NCI-H2196 treated with DMSO at 0.1 percent for 48 hours (cell line): Measurements from ENCODE around the gene GRAMD2B.
A peak's percentile ranks its signal among the peaks of the same experiment; 100 is the strongest.
"Not testable (repeated sequence)": the region's sequence is repeated elsewhere in the genome, so short reads cannot be mapped to it uniquely, and the experiment has no call there.

Source experiments
- DNase-seq: peaks from one replicate; lab custom pipeline; 2025; ENCODE audit not compliant: unreplicated experiment; lab: John Stamatoyannopoulos, UW

The GRAMD2B gene

DNA sequence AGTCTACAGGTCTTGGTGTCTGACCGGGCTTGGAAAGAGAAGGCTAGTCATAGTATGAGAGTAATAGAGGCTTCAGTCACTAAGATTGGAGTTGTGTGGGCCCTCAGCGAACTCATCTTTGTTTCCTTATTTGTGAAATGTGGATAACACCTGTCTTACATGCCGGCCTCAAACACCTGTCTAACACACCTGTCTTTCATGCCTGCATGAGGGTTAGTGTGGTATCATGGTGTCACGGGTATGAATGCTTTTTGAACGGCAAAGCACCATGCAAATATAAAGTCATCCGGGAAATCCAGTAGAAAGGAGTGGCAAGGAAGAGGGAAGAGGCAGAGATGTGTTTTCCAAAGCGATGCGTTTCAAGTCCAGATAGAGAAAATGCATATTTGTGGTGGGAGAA, 25.5 kb downstream of the GRAMD2B start:
- no peak for DNase-seq

DNA sequence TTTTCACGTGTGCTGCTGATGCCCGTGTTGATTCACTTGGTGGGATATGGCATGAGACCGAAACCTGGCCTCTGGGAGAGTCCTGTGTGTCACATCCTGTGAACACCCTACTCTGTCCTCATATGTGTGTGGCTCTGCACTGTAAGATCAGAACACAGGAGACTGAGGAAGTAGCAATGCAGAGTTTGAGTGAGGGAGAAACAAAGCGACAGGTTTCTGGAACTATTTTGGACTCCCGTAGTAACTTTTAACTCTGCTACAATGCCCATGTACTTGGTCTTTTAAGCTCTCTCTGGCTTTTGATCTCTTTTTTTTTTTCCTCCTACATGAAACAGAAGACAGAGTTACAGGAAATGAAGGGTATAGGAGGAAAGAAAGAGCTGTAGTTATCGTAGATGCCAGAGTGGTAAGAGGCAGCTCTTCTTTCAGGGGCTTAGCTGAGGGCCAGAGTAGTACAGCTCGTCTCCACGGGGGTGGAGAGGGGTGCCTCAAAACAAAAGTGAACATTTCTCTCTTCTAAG, 26.6 kb downstream of the GRAMD2B start:
- DNase-seq = no peak

DNA sequence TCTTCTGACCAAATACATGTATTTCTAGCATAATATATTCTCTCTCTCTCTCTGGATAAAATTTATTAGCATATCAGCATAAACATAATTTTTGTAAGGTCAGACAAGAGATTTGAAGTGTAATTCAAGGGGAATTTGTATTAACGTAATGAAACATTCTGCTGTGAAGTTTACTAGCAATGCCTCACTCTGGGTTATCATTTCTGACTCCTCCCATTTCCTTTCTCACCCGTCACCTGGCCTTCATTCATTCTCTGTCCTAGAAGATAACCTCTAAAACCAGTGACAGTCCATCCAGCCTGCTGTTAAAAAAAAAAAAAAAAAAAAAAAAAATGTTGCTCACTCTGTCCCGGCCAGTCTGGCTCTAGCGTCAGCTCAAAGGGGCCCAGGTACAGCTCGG, 27.1 kb downstream of the GRAMD2B start:
- DNase-seq = no peak

DNA sequence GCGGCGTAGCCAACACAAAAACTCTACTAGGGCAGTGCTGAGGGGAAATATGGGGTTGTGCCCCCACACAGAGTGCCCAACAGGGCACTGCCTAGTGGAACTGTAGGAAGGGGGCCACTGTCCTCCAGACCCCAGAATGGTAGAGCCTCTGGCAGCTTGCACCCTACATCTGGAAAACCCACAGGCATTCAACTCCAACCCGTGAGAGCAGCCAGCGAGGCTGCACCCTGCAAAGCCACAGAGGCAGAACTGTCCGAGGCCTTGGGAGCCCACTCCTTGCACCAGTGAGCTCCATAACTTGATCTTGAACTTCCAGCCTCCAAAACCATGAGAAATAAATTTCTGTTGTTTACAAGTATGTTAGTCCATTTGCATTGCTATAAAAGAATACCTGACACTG, 27.7 kb downstream of the GRAMD2B start:
- DNase-seq = no peak

DNA sequence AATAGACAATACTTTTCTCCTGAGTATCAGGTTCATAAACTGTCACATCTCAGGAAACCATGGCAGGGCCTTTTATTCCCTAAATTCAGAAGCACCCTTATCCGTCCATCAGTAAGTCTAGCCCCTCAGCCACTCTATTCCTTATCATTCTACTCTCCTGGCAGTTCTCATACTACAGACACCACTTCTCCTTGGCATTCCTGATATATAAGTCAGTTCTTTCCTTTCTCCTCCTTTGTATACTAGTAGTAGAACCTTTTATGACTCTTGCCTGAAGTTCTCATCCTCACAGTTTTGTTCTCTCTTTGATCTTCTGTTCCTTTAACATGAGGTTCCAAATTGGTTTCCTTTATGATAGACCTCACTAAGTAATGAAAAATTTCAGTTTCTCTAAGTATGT, 29.3 kb downstream of the GRAMD2B start:
- DNase-seq = no peak

DNA sequence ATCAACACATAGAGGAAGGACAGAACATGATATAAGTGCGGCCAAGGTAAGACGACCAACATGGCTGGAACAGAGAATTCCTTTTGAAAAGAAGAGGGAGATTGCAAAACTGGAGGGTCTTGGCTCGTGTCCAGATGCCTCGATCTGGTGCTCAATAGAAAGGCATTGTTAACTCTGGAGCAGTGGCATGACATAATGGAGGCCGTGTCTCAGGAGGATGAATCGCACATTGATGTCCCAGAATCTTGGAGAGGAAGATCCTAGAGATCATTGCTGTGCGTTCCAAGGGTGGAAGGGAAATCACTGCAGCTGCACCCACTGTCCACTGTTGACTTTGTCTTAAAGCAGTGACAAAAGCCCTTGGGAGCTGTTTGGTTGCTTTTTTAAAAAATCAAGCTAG, 30.9 kb downstream of the GRAMD2B start:
- no peak for DNase-seq

DNA sequence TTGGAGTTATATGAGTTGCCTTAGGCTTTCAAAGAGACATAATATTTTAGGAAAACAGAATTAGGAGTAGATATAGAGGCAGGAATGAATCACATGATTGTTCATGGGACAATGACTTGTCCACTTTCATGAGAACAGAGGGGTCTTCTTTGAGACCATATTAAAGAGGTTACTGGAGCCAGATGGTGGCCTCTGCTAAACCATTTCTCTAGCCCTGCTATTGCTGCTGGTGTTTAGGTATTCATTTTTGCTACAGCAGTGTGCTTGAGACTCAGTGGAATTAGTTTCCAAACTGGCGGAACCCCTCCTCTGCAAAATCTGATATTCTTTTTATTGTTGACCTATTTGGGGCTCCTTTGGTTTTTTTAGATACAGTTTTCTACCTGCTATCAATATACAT, 31.3 kb downstream of the GRAMD2B start:
- no peak for DNase-seq

DNA sequence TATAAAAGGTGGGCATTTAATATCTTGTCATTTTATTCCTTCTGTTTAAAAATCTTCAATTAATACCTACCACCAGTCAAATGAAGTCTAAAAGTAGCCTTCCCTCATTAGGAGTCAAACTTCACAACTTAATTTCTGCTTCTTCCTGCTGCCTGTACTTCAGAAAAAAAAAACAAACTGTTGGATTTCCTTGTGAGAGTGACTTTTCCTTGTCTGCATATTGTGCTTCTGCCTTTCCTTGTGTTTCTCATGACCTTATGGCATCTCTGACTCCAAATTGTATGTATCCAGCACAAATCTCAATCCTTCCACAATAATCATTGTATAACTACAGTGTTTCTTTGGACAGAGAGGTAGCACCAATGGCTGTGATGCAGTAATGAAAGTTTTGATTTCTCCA, 32.1 kb downstream of the GRAMD2B start:
- no peak for DNase-seq

DNA sequence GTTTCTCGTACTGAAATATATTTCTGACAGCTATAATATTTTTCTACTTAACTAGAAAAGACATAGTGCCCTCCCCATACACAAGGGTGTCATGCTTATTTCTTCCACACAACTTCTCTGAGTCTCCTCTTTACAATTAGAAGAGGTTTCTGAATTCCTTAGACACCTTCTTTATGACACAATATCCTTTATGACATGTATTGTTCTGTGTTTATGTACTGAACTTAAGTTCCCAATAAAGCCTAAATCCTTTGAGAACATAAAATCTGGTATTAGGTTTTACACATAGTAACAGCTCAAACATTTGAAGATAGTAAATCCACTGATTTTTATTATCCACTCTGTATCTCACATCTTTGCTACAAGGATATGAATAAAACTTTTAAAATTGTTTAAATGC, 32.5 kb downstream of the GRAMD2B start:
- DNase-seq = no peak

DNA sequence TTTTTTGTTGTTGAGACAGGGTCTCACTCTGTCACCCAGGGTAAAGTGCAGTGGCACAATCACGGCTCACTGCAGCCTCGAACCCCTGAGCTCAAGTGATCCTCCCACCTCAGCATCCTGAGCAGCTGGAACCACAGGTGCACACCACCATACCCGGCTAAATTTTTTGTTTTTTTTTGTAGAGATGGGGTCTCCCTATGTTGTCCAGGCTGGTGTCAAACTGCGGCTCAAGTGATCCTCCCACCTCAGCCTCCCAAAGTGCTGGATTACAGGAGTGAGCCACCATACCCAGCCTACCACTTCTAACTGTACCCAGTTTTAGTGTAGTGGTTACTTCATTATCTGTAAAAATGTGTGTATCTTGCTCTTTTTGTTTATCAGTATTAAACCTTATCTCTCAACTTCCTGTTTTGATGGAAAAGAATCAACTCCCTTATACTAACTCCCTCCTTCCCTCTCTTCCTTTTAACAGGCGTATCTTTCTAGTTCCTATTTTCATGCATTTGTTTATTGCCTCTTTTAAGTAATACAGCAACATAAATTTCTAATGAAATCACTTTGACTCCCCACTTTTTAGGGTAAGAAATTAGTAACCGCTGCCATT, 33.1 kb downstream of the GRAMD2B start:
- no peak for DNase-seq

DNA sequence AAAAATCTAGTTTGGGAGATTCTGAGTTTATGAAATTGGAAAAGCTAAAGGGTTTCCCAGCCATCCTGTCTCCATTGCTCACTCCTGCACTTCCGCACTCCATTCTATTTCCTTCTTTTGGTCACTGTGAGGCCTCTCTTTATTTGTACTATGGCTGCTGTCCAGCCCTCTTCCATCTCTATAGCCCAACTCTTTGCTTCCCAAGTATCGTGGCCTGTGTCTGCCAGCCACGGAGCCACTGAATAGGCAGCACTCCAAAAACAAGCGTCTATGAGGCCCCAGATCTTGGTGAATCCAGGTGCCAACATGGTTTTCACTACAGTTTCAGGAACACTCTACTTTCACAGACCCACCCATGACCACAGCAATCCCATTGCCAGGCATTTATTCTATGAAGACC, 37.2 kb downstream of the GRAMD2B start:
- no peak for DNase-seq

DNA sequence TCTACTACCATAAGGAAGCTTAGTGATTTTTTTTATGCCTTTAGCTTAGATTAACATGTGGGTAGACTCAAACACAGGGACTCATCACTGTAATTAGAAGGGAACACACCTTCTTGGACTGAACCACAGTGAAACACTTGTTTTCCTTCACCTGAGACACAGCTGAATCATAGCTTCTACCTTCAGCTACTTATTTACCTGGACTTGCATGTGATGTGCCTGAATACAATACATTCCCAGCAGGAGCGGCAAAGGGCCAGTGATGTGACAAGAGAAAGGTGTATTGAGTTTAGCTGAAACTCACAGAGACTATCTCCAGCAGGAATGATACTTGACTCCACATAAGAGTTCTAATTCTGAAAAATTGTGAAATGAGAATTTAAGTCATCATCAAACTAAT, 37.8 kb downstream of the GRAMD2B start:
- no peak for DNase-seq

DNA sequence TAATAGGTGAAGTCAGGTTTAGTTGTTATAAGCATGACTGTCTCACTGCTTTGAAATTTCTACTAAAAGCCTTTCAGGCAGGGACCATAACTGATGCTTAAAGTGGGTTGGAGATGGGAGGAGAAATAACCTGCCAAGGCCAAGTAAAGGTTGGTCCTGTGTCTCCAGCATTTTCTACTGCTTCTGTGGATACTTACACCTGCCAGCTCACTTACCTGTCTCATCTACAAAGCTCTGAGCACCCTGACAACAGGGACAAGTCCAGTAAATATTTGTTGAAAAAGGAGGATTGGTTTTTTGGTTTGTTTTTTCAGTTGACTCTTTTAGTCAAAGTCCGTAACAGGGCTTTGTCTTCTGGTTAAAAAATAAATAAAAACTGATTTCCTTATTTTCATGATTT, 38.6 kb downstream of the GRAMD2B start:
- DNase-seq = no peak

DNA sequence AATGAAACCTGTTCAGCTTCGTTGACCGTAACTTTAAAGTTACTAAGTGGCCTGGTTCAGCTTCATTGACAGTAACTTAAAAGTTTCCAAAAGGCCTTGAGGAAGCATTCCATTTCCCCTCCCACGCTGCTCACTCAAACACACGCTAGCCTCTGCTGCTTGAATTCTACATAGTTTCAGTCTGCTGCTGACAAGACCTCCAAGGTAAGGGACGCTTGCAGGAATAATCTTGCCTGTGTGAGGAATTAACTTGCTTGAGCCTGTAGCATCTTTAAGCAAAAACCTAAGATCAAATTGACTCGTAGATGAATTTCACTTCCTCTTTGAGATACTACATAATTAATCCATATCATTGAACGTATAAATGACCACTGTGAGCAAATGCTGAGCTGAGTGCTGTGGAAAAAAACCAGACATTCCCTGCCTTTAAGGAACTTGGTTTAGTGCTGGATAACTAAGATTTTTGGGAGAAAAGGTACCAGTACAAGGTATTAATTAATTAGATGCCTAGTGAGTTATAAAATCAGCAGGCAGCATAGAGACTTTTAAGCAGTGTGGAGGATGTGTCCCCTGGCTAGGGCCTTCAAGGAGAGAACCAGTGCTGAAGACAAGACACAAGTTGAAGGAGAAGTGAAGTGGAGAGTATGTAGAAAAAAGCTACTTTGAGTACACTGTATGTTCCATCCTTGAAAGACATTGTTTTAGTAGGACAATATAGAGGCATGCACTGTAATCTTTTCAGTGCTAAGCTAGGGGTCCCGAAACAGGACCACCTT, 39.2 kb downstream of the GRAMD2B start:
- DNase-seq = no peak

DNA sequence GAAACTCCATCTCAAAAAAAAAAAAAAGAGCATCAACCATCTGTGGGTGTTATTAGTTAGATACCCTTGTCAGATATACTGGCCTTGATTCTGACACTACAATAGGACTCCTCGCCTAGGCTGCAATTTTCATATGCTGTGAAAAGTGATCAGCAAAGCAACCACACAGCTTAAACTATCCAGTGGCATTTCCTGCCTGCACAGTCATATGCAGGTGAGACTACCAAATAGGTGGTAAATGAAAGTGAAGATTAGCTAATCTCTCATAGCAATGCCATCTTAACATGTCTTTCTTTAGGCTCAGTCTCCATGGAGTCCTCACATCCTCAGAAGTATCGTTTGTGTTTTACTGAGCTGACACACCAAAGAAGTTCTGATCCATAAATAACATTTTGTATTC, 40.8 kb downstream of the GRAMD2B start:
- DNase-seq = no peak

DNA sequence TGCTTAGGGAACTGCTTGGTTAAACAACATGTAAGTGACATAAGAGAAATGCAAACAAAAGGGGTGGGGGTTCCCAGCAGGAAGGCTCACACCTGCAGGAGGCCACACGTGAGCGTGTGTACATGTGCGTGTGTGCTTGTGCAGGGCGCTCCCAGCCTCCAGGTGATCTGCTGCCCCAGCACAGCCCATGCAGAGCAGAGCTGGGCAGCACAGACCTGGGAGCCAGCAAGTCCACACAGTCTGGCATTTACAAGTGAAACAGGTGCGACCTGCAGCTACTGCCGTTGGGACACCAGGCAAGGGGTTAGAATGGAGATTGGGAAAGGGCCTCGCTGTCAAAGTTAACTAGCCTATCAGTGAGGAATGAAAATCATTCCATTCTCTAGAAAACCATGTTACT, 41.8 kb downstream of the GRAMD2B start:
- DNase-seq = peak; percentile 46

DNA sequence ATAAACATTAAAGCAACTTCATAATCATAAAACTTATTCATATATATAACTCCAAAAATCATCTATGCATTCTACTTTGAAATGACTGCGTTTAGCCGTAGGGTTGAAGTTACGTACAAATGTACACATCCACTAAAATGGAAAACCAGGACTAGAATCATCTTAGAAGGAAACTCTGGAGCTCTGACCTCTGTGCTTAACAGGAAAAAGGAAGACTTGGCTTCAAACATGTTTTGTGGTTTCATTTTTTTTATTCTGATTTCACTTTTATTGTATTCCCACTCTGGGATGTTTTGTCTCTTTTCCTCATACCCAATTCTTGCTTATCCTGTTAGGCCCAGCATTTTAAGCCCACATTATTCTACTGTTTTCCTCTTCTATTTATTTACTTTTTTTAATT, 44.9 kb downstream of the GRAMD2B start:
- DNase-seq = no peak

DNA sequence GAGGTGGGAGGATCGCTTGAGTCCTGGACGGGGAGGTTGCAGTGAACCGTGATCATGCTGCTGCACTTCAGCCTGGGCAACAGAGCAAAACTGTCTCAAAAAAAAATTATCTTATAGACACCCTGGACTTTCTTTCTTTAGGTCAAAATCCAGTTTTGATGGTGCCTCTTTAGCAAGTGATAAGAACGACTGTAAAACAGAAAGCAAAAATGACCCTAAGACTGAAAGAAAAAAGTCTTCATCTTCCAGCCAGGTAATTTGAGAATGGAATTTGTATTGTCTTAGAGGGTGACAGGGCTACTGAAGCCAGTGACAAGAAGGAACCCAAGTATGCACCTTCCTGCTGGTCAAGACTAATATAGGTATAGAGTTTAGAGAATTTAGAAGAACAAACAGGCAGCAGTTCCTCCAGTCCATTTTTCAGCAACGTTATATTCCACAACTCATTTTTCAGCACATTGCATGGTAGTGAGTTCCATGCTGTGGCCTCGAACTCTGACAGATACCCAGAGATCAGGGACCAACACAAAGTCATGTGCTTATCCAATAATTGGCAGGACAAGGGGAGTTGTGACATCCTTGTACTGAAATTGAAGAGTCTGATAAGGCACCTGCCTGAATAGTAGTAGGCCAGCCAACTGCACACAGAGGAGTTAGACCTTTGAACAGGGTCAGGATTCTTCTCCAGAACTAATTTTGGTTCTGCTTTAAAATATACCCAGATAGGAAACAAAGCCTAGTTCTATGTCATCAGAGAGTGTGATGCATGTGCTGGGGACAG, 46.5 kb downstream of the GRAMD2B start:
- DNase-seq = no peak

DNA sequence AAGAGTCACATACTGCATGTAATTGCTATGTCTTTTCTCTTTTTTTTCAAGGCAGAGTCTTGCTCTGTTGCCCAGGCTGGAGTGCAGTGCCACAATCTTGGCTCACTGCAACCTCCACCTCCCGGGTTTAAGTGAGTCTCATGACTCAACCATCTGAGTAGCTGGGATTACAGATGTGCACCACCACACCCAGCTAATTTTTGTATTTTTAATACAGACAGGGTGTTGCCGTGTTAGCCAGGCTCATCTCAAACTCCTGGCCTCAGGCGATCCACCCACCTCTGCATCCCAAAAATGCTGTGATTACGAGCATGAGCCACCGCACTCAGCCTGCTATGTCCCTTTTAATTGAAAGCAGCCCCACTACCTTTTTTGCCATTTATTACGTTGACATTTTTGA, 47.3 kb downstream of the GRAMD2B start:
- not testable (repeated sequence) for DNase-seq

DNA sequence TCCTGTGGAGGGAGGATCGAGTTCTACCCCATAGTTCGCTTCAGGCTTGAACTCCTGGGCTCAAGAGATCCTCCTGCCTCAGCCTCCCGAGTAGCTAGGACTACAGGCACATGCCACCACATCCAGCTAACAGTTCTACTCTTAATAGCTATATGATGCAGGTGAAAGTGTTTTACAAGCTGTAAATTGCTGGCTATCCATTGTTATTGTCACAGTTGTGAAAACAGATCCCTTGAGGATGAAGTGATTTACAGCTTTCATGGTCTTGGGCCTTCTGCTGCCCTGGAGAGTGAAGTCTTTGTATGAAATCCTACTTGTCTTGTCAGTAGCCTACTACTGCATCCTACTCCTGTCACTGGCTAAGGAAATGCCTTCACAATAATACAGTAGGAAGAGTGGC, 48.0 kb downstream of the GRAMD2B start:
- DNase-seq = no peak

DNA sequence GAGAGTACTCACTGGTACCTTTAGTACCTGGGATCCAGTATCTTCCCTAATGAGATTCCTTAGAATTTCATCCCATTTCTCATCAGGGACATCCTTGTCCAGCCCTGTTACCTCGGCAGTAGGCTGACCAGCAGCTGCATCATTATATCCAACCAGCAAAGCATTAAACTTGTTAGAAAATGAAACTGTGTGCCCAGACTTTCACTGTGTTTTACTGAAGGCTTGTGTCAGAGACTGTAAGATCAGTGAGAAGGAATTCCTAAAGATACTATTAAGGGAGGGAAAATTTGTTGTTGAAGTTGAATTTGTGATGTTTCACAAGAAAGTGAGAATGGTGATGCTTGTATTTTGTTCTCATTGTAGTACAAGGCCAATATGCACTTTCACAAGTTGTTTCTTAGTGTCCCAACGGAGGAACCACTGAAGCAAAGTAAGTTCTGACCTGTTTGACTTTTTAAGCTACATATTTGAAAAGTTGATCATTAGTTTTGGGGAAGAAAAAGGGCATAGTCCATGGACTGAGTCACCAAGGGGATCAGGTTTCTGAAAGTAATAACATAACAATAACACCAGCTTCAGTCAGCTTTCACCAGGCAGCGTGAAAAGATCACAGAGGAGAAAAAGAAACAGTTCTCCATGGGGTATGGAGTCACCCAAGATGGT, 48.8 kb downstream of the GRAMD2B start:
- DNase-seq = no peak

DNA sequence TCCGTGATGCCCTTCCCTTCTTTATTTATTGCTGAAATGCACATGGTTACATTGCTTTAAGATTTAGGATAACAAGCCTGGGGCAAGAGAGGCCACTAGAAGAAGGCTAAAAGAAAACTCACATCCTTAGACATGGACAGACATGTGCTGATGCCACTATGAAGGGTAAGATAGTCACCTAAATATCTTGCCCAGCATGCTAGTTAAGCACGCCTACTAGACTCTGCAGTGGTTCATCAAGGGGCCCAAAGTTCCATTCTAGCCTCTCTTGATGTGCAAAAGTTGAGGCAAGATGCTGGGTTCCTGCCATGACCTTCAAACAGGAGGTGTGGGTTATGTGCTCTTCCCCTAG, 49.3 kb downstream of the GRAMD2B start:
- no peak for DNase-seq
